ENCODE data around the gene WDCP.

GRCh38 chr2:24011250-24012104 lies 35.7 kb downstream of the WDCP start:
- TF ChIP-seq CTCF (IDR thresholded peaks at IDR 0.05) (no peak), POLR2AphosphoS5 (IDR thresholded peaks at IDR 0.05) (no peak), EP300 (IDR thresholded peaks at IDR 0.05) (no peak), POLR2A (IDR thresholded peaks at IDR 0.05) (no peak)

All from upper lobe of left lung (tissue), 4 donors.